Lower leg skin (tissue), 3 donors: ENCODE results near the gene PERP.

ENCODE experiments used
- CTCF ChIP-seq, 3 donors: fragments of 450-650 bp; IDR thresholded peaks; one replicate each; pipeline ENCODE4 v1.5.1; 2016; ENCODE audit warnings: antibody characterized with exemption in 3 of 3, mild to moderate bottlenecking in 3 of 3, moderate library complexity in 2 of 3
- POLR2A ChIP-seq, 2 donors: fragments of 450-650 bp; IDR thresholded peaks; one replicate each; pipeline ENCODE4 v1.6.1; 2016 to 2017; ENCODE audit warnings: antibody characterized with exemption in 2 of 2, mild to moderate bottlenecking in 1 of 2, moderate library complexity in 1 of 2

- TF ChIP-seq CTCF (IDR thresholded peaks at IDR 0.05) (no peak), POLR2A (IDR thresholded peaks at IDR 0.05) (no peak)
Measured at GRCh38 chr6:138103871-138104270, 3.3 kb downstream of the PERP start.
